ENCODE results near the gene C20orf144.

C20orf144 gene

GRCh38 chr20:33676652-33677645 is 14.8 kb downstream of the C20orf144 start:
- no peak for DNase-seq (ENCODE audit: low read depth in 2 of 2)

DNA sequence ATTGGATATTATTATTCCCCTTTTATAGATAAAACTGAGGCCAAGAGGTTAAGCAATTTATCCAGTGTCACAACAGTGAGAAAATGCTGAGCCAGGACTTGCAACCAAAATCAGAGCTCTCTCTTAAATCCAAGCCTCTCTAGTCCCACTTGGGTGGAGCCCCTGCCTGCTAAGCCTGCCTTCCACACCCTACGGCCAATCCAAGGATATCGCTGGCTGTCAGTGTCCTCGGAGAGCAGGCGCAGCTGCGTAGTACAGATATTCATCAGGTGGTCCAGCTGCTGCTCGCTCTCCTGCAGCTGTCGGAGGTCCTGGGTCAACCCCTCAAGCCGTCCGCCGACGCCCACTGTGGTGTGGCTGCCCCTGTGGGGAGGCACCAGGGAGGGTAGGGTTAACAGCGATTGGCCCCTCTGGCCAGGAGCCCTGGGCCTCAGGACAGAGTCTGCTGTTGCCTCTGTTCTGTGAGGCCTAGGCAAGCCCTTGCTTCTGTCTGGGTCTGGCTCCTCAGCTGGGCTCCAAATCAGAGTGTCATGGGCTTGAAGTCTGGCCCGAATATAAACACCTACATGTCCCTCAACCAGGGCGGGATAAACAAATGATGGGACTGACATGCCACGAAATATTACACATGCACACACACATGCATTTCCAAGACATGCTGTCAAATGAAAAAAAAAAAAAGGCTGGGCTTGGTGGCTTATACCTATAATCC is 16.0 kb downstream of the C20orf144 start:
- DNase-seq (ENCODE audit: low read depth in 2 of 2) = no peak

- DNase-seq (ENCODE audit: low read depth in 2 of 2) = no peak
Observed at GRCh38 chr20:33679758-33680485, 17.8 kb downstream of the C20orf144 start.

- no peak for DNase-seq (ENCODE audit: low read depth in 2 of 2)
Observed at GRCh38 chr20:33680686-33681085, 18.6 kb downstream of the C20orf144 start.

DNA sequence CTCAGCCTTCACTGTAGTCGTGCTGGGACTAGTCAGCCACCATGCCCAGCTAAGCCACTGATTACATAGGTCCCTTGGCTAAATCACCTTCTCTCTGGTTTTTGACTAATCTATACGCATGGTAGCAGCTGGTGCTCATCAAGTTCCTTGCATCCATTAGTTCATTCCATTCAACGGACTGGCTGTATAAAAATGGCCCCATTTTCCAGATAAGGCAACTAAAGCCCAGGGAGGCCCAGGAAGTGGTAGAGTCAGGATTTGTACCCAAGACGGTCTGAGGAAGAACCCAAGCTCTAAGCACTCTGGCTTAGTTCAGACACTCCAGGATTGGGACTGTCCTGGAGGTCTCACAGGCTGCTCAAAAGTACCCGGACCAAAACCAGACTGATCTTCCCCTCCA is 19.2 kb downstream of the C20orf144 start:
- DNase-seq (ENCODE audit: low read depth in 2 of 2) = no peak

DNA sequence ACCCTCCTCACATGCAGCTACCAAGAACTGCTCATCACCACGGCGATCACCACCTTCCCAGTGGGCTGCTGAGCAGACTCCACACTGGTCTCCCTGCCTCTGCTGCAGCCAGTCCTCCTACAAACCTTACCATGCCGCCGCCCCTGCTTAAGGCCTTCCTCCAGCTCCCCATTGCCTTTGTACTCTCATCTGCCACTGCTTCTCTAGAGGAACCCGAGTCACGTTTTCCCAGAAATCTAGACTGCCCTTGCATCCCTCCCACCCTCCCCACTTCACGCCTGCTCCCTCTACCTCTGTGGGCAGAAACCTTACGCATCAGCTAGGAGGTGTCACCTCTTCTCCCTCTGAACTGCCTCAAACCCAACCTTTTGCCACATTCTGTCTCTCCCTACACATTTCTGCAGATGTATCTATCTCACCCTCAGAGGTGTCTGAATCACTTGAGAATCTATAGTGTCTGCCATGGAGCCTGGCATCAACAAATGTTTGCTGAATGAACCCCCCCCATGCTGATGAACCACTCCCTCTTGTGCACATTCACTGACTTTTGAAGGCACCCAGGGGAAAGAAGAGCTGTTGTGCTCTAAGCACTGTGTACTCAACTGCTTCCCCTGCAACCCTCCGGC is 19.7 kb downstream of the C20orf144 start:
- no peak for DNase-seq (ENCODE audit: low read depth in 2 of 2)

- DNase-seq (ENCODE audit: low read depth in 2 of 2) = no peak
Observed at GRCh38 chr20:33684533-33685327, 22.6 kb downstream of the C20orf144 start.

GRCh38 chr20:33685328-33686099 is 23.4 kb downstream of the C20orf144 start:
- DNase-seq (ENCODE audit: low read depth in 2 of 2) = no peak

- DNase-seq (ENCODE audit: low read depth in 2 of 2) = peak; percentile 78 to 91
Observed at GRCh38 chr20:33686100-33686983, 24.2 kb downstream of the C20orf144 start, which contains the start of gene E2F1. E2F1 (minus strand) TSS chr20:33686385; CDS start chr20:33686264, 121 bp downstream.

- DNase-seq (ENCODE audit: low read depth in 2 of 2) = no peak
Observed at GRCh38 chr20:33686984-33687366, 24.8 kb downstream of the C20orf144 start.

GRCh38 chr20:33687370-33687915 is 25.3 kb downstream of the C20orf144 start:
- DNase-seq (ENCODE audit: low read depth in 2 of 2) = no peak

GRCh38 chr20:33687993-33688937 is 26.1 kb downstream of the C20orf144 start:
- DNase-seq (ENCODE audit: low read depth in 2 of 2) = no peak

DNA sequence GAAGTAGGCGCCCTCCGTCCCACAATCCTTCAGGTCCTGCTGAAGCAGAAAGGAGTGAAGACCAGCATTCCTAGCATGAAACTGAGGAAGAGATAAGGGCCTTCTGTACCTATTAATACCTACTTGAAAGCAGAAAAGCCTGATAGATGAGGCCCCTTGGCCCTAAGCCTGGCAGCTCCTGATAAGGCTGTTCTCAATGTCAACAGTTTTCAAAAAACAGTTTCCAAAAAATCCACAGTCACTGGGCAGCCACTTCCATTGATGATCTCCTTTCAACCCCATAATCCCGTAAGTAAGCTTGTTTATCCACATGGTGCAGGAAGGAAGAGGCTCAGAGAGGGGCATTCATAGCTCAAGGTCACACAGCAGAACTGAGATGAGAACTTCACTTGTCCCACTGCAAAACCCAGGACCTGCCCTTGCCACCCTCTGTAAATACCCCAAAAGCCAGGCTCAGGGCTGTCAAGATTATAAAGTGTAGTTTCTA is 26.9 kb downstream of the C20orf144 start:
- no peak for DNase-seq (ENCODE audit: low read depth in 2 of 2)

DNA sequence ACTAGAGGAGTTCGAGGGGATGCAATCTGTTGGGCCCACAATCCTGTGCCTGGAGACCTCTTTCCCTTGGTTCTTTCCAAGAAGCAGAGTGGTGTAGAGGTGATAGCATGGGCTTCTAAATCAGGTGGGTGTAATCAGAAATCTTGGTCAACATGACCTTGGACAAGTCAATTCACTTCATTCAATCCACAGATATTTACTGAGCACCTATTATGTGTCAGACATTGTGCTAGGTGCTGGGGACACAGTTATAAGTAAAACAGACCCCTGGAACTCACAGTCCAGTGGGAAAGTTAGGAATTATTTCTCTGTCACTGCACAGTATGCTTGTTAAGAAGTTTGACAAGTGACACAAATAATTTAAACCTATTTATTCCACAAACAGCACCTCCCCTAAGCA is 27.4 kb downstream of the C20orf144 start:
- DNase-seq (ENCODE audit: low read depth in 2 of 2) = no peak

- DNase-seq (ENCODE audit: low read depth in 2 of 2) = no peak
Observed at GRCh38 chr20:33689973-33690372, 27.8 kb downstream of the C20orf144 start.

GRCh38 chr20:33693289-33693688 is 31.2 kb downstream of the C20orf144 start:
- DNase-seq (ENCODE audit: low read depth in 2 of 2) = no peak

All from stimulated activated CD4-positive, alpha-beta T cell treated with anti-CD3 and anti-CD28 coated beads, Interleukin-1b, Interleukin-23, amount 100 ng/mL, for 1 hour (primary cell).